GM10847 (cell line): Measurements from ENCODE around the gene RYR2.

Experiments used
- POLR2A ChIP-seq: IDR thresholded peaks from 2 replicates; pipeline ENCODE4 v1.6.1; 2011; ENCODE audit not compliant: insufficient read length; ENCODE audit errors: extremely low read depth

RYR2 gene

GRCh38 chr1:237772009-237772408, 730.0 kb downstream of the RYR2 start:
- no peak for TF ChIP-seq POLR2A

DNA sequence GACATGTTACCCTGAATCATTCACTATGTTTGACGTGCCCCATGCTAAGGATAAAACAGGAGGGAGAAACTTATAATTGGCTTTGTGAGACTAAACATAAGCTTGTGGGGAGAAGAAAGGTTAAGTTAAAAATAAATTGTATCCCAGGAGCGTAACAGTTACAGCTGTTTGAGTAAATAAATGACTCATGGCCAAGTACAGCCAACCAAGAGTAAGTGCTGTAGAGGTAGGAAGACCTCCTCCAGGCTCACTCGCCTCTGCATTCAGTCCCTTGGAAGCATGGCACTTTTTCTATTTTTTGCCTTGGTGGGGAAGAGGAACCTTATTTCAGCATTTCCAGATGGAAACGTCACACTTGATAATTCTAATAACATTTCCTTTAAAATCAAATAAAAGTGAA, 732.3 kb downstream of the RYR2 start:
- no peak for TF ChIP-seq POLR2A

- TF ChIP-seq POLR2A: no peak
These were observed 737.4 kb downstream of the RYR2 start for GRCh38 chr1:237779356-237779755.

DNA sequence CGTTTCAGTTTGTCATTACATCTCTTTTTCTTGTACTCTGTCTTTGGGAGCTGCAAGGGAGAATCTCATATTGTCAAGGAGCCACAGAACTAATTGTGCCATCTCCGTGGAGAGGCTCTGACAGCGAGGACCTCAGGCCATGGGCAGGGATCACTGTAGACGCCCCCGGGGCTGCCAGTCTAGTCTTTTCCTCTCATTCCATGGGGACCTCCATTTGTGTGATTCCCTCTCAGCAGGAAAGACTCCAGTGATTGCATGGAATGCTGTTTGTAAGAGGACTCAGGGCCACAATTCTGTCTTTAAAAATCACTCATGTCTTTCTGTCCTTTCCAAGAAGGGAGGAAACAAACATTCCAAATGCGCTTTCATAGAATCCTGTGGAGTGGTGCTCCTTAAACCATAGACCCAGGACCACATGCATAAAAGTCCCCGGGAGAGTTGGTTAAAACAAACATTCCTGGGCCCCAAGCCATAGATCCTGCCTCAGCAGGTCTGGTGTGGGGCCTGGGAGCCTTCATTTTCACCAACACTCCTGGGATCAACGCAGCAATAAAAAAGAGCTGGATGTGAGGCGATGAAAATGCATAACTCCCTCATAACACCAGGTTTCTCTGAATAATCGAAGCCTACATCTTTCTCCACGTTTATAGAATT, 744.2 kb downstream of the RYR2 start:
- TF ChIP-seq POLR2A: no peak

DNA sequence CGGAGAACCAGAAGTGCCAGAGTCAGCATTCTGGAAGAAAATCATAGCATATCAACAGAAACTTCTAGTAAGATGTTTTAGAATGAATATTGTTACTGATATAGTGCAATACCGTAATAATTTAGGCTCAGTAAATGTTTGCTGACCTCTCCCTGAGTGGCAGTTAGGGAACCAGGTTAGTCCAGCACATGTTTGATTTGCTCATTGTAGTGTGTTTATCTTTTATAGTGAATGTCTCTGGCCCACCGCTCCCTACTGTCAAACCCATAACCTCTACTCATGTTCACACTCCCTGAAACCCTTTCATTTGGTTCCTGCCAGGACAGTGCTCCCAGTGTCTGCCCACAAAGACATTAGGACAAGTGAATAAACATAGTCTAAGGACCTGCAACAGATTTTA, 746.1 kb downstream of the RYR2 start:
- no peak for TF ChIP-seq POLR2A

DNA sequence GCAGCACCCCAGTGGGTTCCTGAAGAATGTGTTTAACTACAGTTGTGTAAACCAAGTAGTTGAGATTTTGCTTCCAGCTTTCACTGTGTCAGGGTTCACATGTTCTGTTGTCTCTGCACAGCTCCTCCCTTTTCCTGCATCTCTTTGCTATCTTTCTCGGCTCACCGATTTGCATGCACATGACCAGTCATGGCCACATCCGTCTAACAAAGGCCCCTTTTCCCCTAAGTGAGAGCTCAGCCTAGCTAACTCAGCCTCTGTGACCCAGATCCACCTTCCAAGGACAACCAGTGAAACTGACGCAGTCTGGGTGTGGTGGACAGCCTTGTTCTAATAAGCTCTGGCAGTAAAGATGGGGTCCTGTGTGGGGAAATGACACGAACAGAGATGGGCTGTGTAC, 747.6 kb downstream of the RYR2 start:
- no peak for TF ChIP-seq POLR2A

DNA sequence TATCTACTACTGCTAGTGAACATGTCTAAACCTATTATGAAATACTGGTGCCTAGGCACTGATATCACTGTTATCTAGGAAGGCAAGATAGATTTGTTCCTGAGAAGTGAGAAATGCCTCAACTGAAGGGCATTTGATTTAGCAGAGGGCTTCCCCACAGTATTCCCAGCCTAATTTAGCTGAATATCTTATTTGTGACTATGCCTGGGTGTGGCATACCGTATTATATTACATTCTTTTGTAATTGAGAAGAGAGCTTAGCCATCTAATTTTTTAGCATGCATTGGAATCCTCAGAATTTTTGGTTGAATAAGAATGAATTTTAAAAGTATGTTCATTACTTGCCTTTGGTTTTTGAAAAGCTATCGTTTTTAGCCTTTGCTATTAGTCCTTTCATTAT, 749.6 kb downstream of the RYR2 start:
- TF ChIP-seq POLR2A: no peak

- TF ChIP-seq POLR2A: no peak
These were observed 750.2 kb downstream of the RYR2 start for GRCh38 chr1:237792149-237792548.

GRCh38 chr1:237792726-237793125, 750.7 kb downstream of the RYR2 start:
- TF ChIP-seq POLR2A: no peak

- TF ChIP-seq POLR2A: no peak
These were observed 752.1 kb downstream of the RYR2 start for GRCh38 chr1:237794071-237794470.

- no peak for TF ChIP-seq POLR2A
These were observed 753.6 kb downstream of the RYR2 start for GRCh38 chr1:237795558-237795957.

GRCh38 chr1:237799762-237800474, 757.9 kb downstream of the RYR2 start:
- no peak for TF ChIP-seq POLR2A

DNA sequence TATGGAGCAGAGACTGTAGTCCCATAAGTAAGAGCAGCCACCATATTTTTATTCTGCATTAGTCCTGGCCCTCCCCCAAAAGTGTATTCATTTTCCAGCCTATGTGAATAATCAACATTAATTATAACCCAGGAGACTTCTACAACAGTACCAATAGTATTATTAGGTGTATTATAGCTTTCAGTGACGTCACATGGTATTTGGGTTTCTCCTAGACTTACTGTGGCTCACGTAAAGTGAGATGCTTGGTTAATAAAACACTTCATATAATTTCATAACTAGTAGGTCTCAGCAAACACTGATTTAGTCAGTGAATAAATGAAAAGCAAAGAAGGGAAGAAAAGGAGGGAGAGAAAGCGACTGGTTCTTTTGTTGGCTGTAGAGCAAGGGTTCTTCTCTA, 762.5 kb downstream of the RYR2 start:
- no peak for TF ChIP-seq POLR2A

DNA sequence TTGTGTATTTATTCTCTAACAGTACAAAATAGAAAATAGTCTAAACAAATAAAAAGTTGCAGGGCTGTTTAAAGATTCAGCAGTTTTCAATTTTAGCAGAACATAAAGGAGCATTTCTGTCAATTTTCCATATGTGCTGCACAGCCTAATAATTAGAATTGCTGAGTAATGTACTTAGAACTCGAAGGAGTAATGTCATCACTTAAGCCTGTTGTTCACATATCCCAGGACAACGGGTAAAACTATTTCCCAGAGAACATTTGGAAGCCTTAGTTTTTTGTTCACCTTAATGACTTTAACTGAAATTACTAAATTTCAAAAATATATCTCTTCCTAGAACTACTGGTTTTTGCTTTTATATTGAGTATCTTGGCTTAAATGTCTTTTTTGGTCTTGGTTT, 767.1 kb downstream of the RYR2 start:
- TF ChIP-seq POLR2A: no peak

GRCh38 chr1:237811633-237812032, 769.6 kb downstream of the RYR2 start:
- TF ChIP-seq POLR2A: no peak

DNA sequence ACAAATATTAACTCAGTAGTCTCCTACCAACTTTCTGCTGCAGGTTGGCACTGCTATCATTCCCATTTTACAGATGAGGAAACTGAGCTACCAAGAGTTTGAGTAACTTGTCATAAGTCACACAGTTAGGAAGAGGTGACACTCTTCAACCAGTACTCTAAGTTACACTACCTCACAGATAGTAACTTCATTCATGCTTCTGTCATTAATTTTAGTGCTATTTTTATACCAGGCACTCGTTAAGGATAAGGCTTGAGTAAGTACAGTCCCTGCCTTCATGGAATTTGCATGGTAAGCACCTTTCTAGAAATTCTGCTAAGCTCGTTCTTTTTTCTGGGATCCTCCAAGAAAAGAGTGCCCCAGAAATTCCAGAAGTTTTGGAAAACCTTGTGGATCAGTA, 770.1 kb downstream of the RYR2 start:
- no peak for TF ChIP-seq POLR2A
